Transverse colon (tissue), 4 donors: ENCODE results near the gene MYH15.

ENCODE experiments used
- CTCF ChIP-seq, 5 experiments: fragments of 200-600 bp in 3 of 5; fragments of 450-650 bp in 2 of 5; sonication (generic) in 3 of 5; IDR thresholded peaks; 1 replicate in 2 of 5; 2 replicates in 3 of 5; pipeline ENCODE4 v1.5.1; 2016 to 2017; ENCODE audit warnings: antibody characterized with exemption in 5 of 5, inconsistent platforms in 3 of 5, mild to moderate bottlenecking in 2 of 5, moderate library complexity in 1 of 5
- POLR2A ChIP-seq: fragments of 450-650 bp; IDR thresholded peaks from one replicate; pipeline ENCODE4 v1.6.1; 2016; ENCODE audit warnings: antibody characterized with exemption, mild to moderate bottlenecking, moderate library complexity
- POLR2AphosphoS5 ChIP-seq, 3 donors: sonication (generic); formaldehyde crosslinking; IDR thresholded peaks; one replicate each; pipeline ENCODE4 v1.6.1; 2016; ENCODE audit warnings: antibody characterized with exemption in 3 of 3

- TF ChIP-seq POLR2AphosphoS5 (IDR thresholded peaks at IDR 0.05) = no peak
- no peak for TF ChIP-seq POLR2A
- TF ChIP-seq CTCF (IDR thresholded peaks at IDR 0.05) = no peak
Measured at GRCh38 chr3:108485146-108485545, 25.2 kb downstream of the MYH15 start.
